Mesendoderm (in vitro differentiated cells): ENCODE data around the gene PLCG2.
"Not testable (repeated sequence)": the region's sequence is repeated elsewhere in the genome, so short reads cannot be mapped to it uniquely, and the experiment has no call there.

Experiments used
- DNase-seq: peaks from one replicate; pipeline ENCODE4 v3.0.0; 2013
- H2AK5ac ChIP-seq: 2 replicates; pipeline ENCODE4 v1.6.1; 2013; ENCODE audit warnings: low read length, inconsistent platforms
- H2BK120ac ChIP-seq: 2 replicates; pipeline ENCODE4 v1.6.1; 2013; ENCODE audit warnings: low read depth, mild to moderate bottlenecking, low read length, moderate library complexity, mixed read lengths
- H2BK15ac ChIP-seq: replicated peaks from 2 replicates; pipeline ENCODE4 v1.6.1; 2013; ENCODE audit warnings: low read depth, mild to moderate bottlenecking, moderate library complexity
- H2BK5ac ChIP-seq: 2 replicates; pipeline ENCODE4 v1.6.1; 2013; ENCODE audit warnings: low read length, inconsistent platforms
- H3K18ac ChIP-seq: 2 replicates; pipeline ENCODE4 v1.6.1; 2013; ENCODE audit warnings: mild to moderate bottlenecking, low read length, mixed read lengths
- H3K23ac ChIP-seq: one replicate; pipeline ENCODE4 v1.6.1; 2013; ENCODE audit warnings: low read length
- H3K27ac ChIP-seq: 2 replicates; pipeline ENCODE4 v1.5.1; 2013; ENCODE audit warnings: low read depth, mild to moderate bottlenecking, inconsistent platforms, low read length, moderate library complexity
- H3K27me3 ChIP-seq: 2 replicates; pipeline ENCODE4 v1.6.1; 2013; ENCODE audit warnings: low read length, control low read depth, mild to moderate bottlenecking, inconsistent platforms; ENCODE audit not compliant: insufficient read depth, poor library complexity
- H3K36me3 ChIP-seq: 2 replicates; pipeline ENCODE4 v1.6.1; 2013; ENCODE audit warnings: low read length, inconsistent platforms; ENCODE audit not compliant: control insufficient read depth, insufficient read depth
- H3K4ac ChIP-seq: one replicate; pipeline ENCODE4 v1.6.1; 2013; ENCODE audit warnings: low read depth, mild to moderate bottlenecking, low read length, moderate library complexity
- H3K4me1 ChIP-seq: 2 replicates; pipeline ENCODE4 v1.6.1; 2013; ENCODE audit warnings: low read depth, low read length, inconsistent platforms; ENCODE audit not compliant: control insufficient read depth
- H3K4me2 ChIP-seq: 2 replicates; pipeline ENCODE4 v1.6.1; 2013; ENCODE audit warnings: low read length
- H3K4me3 ChIP-seq: 2 replicates; pipeline ENCODE4 v1.5.1; 2013; ENCODE audit warnings: mild to moderate bottlenecking, low read length
- H3K56ac ChIP-seq: one replicate; pipeline ENCODE4 v1.6.1; 2013; ENCODE audit warnings: low read length
- H3K79me1 ChIP-seq: 2 replicates; pipeline ENCODE4 v1.6.1; 2013; ENCODE audit warnings: low read length, inconsistent platforms
- H3K79me2 ChIP-seq: 2 replicates; pipeline ENCODE4 v1.6.1; 2013; ENCODE audit warnings: mild to moderate bottlenecking, low read length; ENCODE audit not compliant: control insufficient read depth, insufficient read depth
- H3K9ac ChIP-seq: 2 replicates; pipeline ENCODE4 v1.6.1; 2013; ENCODE audit warnings: low read length, inconsistent platforms
- H4K5ac ChIP-seq: one replicate; pipeline ENCODE4 v1.6.1; 2013; ENCODE audit warnings: low read length
- H4K8ac ChIP-seq: one replicate; pipeline ENCODE4 v1.6.1; 2013; ENCODE audit warnings: low read depth, mild to moderate bottlenecking, control low read depth, low read length, moderate library complexity
- WGBS: extraction: QIAGEN DNeasy Blood & Tissue Kit; methylation state at CpG from one replicate; pipeline ENCODE4 v1.1.7; 2013; ENCODE audit warnings: low lambda C conversion rate, missing lambda C conversion rate; ENCODE audit not compliant: insufficient coverage; ENCODE audit errors: extremely low coverage; 5-methylcytosine and 5-hydroxymethylcytosine counted together

PLCG2 gene

DNA sequence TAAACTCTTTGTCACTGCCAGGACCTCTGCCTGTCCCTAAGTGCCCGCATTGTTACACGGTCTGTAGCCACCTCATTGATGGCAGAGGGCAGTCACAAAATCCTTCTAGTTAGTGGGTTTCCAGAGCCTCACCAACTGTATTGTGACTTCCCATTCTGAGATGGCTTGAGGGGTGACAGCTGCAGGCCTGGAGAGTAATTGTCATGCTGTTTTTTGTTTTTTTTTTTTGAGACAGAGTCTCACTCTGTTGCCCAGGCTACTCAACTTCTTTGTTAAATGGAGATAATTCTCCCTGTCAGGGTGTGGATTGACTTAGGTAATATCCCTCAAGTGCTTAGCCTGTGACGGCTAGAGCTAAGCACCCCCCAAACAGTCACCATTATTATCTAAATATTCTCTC lies 154.3 kb downstream of the PLCG2 start:
- H3K27me3 ChIP-seq = no peaks in the 10 kb centered on the region
- no peak overlapping the region for H3K4me2 ChIP-seq
- H3K36me3 ChIP-seq = no peaks in the 10 kb centered on the region
- H3K4ac ChIP-seq = no peak overlapping the region
- no peak overlapping the region for H2BK15ac ChIP-seq
- H3K9ac ChIP-seq = no peak overlapping the region
- H2BK120ac ChIP-seq = no peak overlapping the region
- no CpG with 5 or more reads among the region's 3 CpGs for WGBS
- no peaks in the 10 kb centered on the region for H3K79me1 ChIP-seq
- H3K27ac ChIP-seq = no peak overlapping the region
- H3K23ac ChIP-seq = no peak overlapping the region
- H4K5ac ChIP-seq = no peak overlapping the region
- peaks cover 2% of the 10 kb centered on the region for H3K4me1 ChIP-seq
- no peak overlapping the region for H2BK5ac ChIP-seq
- DNase-seq = no peak
- H3K18ac ChIP-seq = no peak overlapping the region
- H2AK5ac ChIP-seq = no peak overlapping the region
- H3K4me3 ChIP-seq = no peak overlapping the region
- H3K56ac ChIP-seq = no peak overlapping the region
- no peaks in the 10 kb centered on the region for H3K79me2 ChIP-seq
- H4K8ac ChIP-seq = no peak overlapping the region

DNA sequence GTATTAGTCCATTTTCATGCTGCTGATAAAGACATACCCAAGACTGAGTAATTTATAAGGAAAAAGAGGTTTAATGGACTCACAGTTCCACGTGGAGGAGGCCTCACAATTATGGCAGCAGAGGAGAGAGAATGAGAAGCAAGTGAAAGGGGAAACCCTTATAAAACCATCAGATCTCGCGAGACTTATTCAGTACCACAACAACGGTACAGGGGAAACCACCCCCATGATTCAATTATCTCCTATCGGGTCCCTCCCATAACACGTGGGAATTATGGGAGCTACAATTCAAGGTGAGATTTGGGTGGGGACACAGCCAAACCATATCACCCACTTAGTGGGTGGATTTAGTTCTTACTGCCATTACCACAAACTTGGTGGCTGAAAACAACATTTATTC lies 155.6 kb downstream of the PLCG2 start:
- H3K56ac ChIP-seq, H4K5ac ChIP-seq, H2AK5ac ChIP-seq, H3K27me3 ChIP-seq, H3K27ac ChIP-seq, H3K18ac ChIP-seq, H3K4ac ChIP-seq, H3K9ac ChIP-seq, H3K4me2 ChIP-seq, H3K79me2 ChIP-seq, H3K4me3 ChIP-seq, DNase-seq, H4K8ac ChIP-seq, H3K23ac ChIP-seq, H2BK5ac ChIP-seq, H2BK120ac ChIP-seq, H2BK15ac ChIP-seq, H3K79me1 ChIP-seq, H3K36me3 ChIP-seq: not testable (repeated sequence)
- WGBS = no CpG with 5 or more reads among the region's 6 CpGs
- peaks cover 11% of the 10 kb centered on the region for H3K4me1 ChIP-seq

DNA sequence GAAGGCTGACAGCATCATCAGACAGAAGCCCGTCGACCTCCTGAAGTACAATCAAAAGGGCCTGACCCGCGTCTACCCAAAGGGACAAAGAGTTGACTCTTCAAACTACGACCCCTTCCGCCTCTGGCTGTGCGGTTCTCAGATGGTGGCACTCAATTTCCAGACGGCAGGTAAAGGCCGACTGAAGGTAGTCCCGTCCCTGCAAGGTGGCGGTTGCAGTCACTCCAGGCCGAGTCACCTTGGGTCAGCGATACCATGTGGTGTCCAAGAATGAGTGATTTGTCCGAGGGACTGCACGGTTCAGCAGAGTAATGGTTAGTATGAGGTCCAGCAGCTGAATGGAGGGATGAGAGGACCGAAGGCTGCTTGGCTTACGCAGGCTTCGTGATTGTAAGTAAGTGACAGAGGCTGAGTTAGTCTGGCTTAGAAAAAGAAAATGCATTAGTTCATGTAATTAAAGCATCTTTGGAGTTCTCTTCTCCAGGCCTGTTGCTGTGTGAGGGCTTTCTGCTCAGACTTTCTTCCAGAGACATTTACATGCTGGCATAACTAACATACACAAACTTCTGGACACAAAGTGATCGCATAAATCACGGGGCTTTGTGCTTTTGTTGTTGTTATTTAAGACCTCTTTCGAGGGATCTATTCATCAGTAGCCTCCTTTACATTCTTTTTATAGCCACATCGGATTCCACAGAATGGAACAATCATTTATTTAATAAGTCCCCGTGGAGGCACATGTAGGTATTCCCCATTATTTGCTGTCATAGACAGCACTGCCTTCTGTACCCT lies 157.3 kb downstream of the PLCG2 start:
- Histone ChIP-seq H2BK15ac (no peak overlapping the region), H3K79me1 (no peaks in the 10 kb centered on the region), H2BK5ac (no peak overlapping the region), H3K4me3 (no peak overlapping the region), H3K4ac (no peak overlapping the region), H2AK5ac (no peak overlapping the region), H4K5ac (no peak overlapping the region), H3K4me1 (peaks cover 14% of the 10 kb centered on the region), H3K27me3 (no peaks in the 10 kb centered on the region), H2BK120ac (no peak overlapping the region), H3K18ac (no peak overlapping the region), H3K36me3 (no peaks in the 10 kb centered on the region), H3K56ac (no peak overlapping the region), H4K8ac (no peak overlapping the region), H3K23ac (no peak overlapping the region), H3K79me2 (no peaks in the 10 kb centered on the region), H3K27ac (no peak overlapping the region), H3K4me2 (no peak overlapping the region), H3K9ac (no peak overlapping the region)
- no CpG with 5 or more reads among the region's 23 CpGs for WGBS
- DNase-seq = no peak

DNA sequence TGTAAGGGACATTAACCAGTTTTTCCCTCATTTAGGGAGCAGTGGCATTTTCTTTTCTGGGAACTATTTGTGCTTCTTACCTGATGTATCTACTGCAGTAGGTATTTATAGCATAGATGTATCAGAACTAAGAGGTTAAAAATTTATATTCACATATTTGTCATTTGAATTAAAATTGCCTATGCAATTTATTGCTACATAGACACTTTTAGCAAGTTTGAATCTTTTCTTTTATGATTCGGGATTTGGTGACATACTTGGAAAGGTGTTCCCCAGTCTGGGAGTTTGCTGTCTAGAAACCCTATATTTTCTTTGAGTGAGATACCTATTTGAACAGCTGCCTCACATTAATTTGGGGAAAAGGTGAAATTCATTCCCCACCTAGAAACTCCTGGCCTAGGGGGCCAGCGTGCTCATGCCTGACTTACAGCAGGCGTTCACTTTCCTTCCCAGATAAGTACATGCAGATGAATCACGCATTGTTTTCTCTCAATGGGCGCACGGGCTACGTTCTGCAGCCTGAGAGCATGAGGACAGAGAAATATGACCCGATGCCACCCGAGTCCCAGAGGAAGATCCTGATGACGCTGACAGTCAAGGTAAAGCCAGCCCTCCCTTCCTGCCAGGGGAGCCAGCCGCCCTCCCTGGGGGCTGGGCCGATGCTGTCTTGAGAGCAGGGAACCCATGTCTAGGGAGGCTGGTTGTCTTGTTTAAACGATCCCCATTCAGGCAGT lies 158.4 kb downstream of the PLCG2 start:
- Histone ChIP-seq H3K4ac (no peak overlapping the region), H4K8ac (no peak overlapping the region), H2BK15ac (no peak overlapping the region), H3K23ac (no peak overlapping the region), H3K56ac (no peak overlapping the region), H3K27me3 (no peaks in the 10 kb centered on the region), H3K9ac (no peak overlapping the region), H4K5ac (no peak overlapping the region), H3K79me1 (no peaks in the 10 kb centered on the region), H2BK5ac (no peak overlapping the region), H2BK120ac (no peak overlapping the region), H3K36me3 (no peaks in the 10 kb centered on the region), H3K4me3 (no peak overlapping the region), H3K4me2 (no peak overlapping the region), H3K79me2 (no peaks in the 10 kb centered on the region), H3K18ac (no peak overlapping the region), H3K4me1 (peaks cover 19% of the 10 kb centered on the region), H2AK5ac (no peak overlapping the region), H3K27ac (no peak overlapping the region)
- no CpG with 5 or more reads among the region's 13 CpGs for WGBS
- DNase-seq = peak; percentile 34

DNA sequence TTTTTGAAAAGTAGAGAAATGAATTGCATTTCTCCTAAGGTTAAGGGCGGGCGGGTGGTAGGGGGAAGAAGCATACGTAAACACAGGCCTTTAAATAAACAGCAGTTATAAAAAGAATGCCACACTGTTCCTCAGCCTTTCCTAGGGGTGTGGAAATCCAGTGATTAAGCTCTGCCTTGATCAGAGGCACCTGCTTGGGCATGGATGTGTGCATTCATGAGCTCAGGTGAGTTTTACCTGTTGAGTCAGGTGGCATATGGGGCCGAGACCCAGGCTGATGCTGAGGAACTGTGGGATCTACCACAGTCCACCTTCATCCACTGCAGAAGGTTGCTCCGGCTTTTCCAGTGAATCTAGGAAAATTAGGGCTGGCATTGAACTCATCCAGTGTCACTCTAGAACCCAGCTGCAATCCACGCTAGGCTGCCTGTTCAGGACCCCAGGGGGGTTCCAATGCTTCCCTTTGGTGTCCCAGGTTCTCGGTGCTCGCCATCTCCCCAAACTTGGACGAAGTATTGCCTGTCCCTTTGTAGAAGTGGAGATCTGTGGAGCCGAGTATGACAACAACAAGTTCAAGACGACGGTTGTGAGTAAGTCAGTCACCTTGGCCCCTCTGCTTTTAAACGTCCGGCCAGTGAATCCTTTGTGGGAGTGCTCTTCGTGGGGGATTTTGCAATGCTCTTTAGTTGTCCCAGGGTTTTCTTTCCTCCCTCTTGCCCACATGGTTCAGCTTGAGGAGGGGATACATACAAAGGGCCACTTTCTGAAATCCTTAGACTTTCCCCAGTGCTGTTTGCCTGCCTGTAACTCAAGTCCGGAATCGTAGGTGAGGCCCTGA lies 159.5 kb downstream of the PLCG2 start:
- Histone ChIP-seq H3K27ac (no peak overlapping the region), H3K79me1 (no peaks in the 10 kb centered on the region), H3K79me2 (no peaks in the 10 kb centered on the region), H2BK5ac (peak overlapping the region; percentile 40), H3K27me3 (no peaks in the 10 kb centered on the region), H2BK15ac (no peak overlapping the region), H2AK5ac (no peak overlapping the region), H3K4ac (no peak overlapping the region), H3K23ac (no peak overlapping the region), H3K56ac (peak overlapping the region; percentile 69), H4K8ac (no peak overlapping the region), H2BK120ac (no peak overlapping the region), H4K5ac (no peak overlapping the region), H3K4me1 (peaks cover 21% of the 10 kb centered on the region), H3K9ac (peak overlapping the region; percentile 32), H3K18ac (no peak overlapping the region), H3K36me3 (no peaks in the 10 kb centered on the region), H3K4me3 (no peak overlapping the region), H3K4me2 (no peak overlapping the region)
- no CpG with 5 or more reads among the region's 17 CpGs for WGBS
- DNase-seq = no peak
